Activated naive CD4-positive, alpha-beta T cell treated with Interleukin-2 at 50 U/mL for 16 hours (primary cell): Measurements from ENCODE around the gene ACSF2.
"Not testable (repeated sequence)": the region's sequence is repeated elsewhere in the genome, so short reads cannot be mapped to it uniquely, and the experiment has no call there.

Experiments
- DNase-seq: peaks from one replicate; pipeline ENCODE4 v3.0.0-alpha.2; 2020

ACSF2 gene

DNA sequence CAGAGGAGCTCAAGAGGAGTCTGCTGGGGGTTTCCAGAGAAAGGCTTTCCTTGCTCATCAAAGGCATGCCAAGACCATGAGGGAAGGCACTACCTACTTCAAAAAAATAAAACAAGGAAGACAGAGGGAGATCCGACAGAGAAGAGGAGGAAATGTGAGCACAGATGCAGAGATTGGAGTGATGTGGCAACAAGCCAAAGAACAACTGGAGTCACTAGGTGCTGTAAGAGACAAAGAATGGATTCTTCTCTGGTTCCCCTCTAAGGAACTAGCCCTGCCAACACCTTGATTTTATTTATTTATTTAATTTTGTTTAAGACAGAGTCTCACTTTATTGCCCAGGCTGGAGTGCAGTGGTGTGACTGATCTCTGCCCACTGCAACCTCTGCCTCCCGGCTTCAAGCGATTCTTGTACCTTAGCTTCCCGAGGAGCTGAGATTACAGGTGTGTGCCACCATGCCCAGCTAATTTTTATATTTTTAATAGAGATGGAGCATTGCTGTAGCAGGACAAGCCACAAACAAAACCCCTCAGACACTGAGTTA, 13.8 kb upstream of the ACSF2 start:
- no peak for DNase-seq

DNA sequence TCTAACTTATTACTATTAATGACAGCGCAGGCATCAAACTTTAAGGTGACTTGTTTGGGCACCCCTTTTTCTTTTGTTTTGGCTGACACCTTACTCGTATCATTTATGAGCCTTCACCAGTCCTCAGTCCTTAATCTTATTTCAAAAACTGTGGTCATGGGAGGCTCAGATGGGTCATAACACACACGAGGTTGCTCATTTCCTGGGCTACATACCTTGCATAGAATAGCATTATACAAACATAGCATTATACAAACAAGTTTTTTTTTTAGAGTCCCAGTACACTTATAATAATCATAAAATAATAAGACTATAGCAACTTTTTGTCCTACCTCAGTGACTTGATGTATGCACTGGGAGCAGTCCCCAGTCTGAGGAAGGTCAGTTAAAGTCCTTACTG, 11.2 kb upstream of the ACSF2 start:
- no peak for DNase-seq

DNA sequence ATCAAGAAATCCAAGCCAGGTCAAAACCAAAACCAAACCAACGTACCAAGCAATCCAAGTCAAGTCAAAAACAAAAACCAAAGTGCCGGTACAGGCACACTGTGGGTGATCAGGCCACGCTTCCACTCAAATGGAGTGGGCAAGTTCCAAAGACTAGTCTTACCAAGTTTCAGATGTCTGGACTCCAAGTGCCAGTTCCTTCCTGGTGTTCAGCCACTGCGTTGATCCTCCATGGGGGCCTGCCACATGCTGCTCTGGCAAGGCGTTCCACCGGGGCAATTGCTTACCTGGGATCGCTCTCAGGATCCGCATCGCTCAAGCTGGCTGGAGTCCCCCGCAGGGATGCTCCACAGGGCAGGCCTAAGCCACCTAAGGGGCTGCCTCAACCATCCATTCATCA, 6.4 kb upstream of the ACSF2 start:
- DNase-seq: not testable (repeated sequence)

DNA sequence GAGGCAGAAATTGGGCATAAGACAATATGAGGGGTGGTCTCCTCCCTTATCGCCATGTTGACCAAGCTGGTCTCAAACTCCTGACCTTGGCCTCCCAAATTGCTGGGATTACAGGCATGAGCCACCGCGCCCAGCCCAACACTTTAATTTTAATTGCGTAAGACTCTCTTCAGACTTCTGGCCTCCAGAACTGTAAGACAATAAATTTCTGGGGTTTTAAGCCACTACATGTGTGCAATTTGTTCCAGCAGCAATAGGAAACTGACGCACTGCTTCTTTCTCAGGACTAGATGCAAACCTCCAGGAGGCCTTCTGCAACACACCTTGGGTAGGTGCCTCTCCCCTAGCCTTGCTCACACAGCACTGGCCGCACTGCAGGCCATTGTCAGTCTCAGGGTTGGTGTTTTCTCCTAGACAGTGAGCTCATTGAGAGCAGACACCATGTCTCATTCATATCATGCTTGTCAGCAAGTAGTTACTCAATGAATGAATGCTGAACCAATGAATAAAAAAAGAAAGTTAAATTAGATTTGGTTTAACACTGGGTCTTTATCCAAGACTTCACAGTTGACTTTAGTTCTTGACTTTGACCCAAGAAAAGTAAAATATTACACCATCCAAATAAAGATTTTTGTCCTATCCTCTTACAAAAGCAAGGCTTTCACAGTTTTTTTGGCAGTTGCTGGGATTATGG, 5.5 kb upstream of the ACSF2 start:
- DNase-seq: no peak

DNA sequence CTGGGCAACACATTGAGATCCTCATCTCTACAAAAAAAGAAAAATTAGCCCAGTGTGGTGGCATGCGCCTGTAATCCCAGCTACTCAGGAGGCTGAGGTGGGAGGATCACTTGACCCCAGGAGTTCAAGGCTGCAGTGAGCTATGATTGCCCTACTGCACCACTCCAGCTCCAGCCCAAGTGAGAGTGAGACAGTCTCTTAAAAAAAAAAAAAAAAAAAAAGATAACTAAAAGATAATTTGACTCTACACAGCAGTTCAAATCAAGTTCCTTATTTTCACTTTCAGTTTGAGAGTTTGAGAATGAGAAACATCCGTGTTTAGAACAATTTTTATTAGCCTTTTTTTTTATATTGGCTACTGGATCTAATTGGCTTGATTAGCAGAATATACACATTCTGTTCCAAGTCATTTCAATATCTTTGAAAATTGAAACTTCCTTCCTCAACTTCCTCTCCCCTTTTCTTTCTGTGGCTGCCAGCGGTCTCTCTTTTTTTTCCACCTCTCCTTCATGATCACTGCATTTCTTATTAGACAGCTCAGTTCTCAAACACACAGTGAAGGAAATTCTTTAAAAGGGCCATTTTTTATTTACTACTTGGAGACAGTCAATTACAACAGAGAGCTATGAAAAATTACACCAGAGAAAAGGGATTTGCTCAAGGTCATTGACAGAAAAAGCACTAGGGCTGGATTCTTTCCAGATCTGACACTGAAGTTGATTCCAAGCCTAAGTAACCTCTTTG, 4.5 kb upstream of the ACSF2 start:
- DNase-seq: no peak

- no peak for DNase-seq
Measured at GRCh38 chr17:50422738-50423137, 3.3 kb upstream of the ACSF2 start.

- DNase-seq: no peak
Measured at GRCh38 chr17:50423553-50424159, 2.4 kb upstream of the ACSF2 start.

DNA sequence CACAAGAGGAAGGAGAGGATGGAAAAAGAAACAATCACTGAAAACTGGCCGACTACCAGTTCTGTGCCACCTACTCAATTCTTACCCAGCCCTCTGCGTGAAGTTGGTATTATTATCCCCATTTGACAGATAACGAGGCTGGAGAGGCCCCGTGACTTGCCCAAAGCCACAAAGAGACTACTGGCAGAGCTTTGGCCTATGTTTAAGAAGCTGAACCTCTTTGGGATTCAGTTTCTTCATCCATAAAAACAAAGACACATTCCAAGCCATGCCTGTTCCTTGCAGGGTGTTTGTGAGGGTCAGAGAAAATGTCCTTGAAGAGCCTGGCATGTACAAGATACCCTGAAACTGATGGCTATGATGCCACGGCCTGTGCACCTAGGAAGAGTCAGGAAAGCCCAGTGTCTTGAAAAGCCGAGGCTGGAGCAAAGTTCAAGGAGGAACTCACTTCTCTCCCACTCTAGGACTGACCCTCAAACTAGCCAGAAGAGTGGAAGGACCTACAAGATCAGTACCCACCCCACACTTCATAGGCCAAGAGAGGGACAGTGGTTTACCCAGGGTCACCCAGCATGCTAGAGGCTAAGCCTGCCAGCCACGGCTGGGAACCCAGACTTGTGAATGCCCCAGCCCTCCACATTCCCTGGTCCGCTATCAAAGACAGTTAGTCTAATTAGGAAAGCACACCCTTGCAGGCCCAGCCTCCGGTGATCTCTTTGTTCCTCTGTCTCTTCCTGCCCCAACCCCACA, 1.6 kb upstream of the ACSF2 start:
- no peak for DNase-seq

DNA sequence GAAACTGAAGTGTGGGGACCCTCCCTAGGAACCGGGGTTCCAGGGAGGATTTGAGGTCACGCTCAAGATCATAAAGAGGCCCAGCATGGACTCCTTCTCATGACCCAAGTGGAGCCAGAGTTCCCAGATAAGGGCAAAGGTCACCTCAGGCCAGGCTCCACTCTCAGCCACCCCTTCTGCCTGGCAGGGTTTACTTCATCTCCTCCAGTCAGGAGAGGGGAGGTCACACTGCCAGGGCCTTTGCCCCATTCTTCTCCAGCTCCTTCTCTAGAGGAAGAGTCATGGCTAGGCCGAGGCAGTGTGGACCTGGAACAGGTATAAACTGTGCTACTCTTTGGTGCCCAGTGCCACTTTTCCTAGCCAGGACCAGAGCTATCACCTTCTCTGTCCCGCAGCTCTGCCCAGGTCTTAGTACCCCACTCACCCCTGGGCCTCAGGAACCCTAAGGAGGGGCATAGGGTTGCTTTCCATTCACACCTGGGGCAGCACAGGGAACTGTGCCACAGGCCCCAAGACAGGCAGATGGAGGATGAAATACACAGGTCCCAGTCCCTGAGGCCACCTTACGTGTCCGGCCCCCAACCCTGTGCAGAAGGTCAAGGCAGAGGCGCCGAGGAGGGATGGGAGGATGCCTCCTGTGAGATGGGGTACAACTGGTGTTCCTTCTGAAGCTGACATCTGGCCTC, 879 bp upstream of the ACSF2 start:
- DNase-seq: no peak

GRCh38 chr17:50426472-50426782, 409 bp downstream of the ACSF2 start:
- DNase-seq: no peak

DNA sequence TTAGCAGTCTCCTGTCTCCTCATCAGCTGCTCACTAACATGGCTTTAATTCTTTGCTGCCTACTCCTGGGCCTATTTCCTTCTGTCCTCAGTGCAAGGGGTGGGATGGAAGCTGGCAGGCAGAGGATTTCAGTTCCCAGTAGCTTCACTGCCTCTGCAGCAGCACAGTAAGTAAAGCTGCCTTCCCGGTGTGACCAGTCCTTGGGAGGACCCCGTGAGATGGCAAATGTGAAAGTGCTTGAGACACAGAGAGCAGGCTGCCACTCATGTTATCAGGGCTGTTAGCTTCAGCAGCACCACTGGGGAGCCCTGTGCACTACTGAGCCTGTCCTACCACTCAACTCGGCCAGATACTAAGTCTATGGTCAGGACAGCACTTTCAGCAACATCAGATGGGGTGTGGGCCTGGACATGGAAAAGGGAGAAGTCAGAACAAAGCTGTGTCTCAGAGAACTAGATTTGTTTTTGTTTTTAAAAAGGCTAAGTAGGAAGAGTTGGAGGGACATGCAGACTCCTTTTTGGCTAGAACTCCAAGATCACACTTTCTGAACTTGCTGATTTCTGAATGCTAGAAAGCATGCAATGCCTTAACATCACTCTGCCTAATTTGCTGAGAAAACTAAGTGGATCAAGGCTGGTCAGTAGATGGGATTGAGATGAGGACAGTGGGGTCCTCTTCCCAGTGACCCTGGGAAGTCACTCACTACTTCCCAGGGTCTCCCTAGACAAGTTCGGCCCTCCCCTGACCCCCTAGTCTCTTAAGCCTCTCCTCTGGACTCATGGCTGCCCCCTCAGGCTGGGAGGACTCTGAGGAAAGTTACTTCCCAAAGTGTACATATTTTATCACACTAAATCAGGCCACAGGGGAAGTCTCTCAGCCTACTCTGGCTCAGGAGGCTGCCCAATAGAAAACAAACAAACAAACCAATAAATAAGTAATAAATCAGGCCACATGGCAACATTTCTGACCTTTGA, 1.1 kb downstream of the ACSF2 start:
- peak; percentile 27 for DNase-seq

- not testable (repeated sequence) for DNase-seq
Measured at GRCh38 chr17:50428126-50428525, 2.1 kb downstream of the ACSF2 start.

GRCh38 chr17:50428831-50429424, 2.9 kb downstream of the ACSF2 start:
- DNase-seq: no peak

- DNase-seq: no peak
Measured at GRCh38 chr17:50429793-50430192, 3.8 kb downstream of the ACSF2 start.

DNA sequence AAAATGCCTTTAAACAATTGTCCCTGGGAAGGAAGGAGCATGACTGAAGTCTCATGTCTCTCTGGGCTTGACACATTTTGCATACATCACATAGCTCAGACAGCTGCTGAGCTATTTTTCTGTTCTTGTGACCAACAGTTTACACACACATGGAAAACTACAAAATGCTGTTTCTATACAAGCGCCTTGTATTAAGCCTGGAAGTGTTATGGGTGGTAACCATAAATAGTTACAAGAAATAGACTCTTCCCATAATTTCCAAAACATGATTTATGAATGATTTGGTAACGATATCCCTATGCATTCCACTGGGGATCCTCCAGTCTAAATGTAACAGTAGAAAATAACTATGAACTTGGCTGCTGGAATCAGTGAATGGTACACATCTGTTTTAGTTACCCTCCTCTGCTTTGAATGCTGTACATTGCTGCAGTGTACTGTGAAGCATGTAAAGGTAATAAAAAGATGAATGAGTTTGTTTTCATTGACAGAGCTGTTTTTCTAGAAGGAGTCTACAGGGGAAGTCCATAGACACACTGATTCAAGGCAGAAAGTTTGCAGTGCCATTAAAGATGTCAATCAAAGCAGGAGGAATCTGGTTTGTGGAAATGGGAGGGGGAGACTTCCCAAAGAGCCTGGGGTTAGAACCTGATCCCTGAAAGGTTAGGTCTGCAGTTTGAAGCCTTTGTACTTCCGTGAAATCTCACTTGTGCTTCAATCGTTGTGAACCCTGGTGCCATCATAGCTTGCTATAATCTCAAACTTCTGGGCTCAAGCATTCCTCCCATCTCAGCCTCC, 5.0 kb downstream of the ACSF2 start:
- no peak for DNase-seq

DNA sequence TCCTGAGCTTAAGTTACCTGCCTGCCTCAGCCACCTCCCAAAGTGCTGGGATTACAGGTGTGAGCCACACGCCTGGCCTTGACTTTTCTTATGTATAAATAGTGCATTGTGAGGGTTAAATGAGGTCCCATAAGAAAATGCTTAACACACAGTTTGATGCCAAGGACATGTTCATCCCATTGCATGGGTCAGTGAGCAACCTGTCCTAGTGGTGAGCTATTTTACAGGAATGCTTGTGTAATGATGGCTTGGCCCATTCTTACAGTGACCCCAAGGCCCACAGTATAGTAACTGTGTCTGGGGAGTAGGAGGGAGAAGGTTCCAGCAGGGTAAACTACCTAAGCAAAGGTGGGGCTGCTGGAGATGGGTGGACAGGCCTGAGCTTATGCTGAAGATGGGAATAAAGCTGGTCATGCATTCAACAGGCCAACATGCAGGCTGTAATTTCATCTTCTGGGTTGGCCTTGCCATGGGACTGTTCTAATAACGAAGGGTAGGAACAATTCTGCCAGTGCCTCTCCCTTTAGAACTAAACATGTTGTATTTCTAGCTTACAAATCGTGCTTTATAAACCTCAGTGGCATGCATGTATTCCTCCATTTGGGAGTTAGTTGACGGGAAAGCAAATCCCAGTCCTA, 6.2 kb downstream of the ACSF2 start:
- no peak for DNase-seq

- DNase-seq: no peak
Measured at GRCh38 chr17:50437409-50437808, 11.4 kb downstream of the ACSF2 start.

DNA sequence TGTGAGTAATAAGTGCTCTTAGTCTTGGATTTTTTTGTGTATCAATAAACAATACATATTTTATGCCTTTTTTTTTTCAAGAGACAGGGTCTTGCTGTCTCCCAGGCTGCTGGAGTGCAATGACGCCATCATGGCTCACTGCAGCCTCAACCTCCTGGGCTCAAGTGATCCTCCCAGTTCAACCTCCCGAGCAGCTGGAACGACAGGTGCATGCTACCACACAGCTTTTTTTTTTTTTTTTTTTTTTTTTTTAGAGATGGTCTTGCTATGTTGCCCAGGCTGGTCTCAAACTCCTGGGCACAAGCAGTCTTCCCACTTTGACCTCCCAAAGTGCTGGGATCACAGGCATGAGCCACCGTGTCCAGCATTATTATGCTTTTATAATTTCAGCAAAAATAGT, 13.0 kb downstream of the ACSF2 start:
- DNase-seq: no peak

DNA sequence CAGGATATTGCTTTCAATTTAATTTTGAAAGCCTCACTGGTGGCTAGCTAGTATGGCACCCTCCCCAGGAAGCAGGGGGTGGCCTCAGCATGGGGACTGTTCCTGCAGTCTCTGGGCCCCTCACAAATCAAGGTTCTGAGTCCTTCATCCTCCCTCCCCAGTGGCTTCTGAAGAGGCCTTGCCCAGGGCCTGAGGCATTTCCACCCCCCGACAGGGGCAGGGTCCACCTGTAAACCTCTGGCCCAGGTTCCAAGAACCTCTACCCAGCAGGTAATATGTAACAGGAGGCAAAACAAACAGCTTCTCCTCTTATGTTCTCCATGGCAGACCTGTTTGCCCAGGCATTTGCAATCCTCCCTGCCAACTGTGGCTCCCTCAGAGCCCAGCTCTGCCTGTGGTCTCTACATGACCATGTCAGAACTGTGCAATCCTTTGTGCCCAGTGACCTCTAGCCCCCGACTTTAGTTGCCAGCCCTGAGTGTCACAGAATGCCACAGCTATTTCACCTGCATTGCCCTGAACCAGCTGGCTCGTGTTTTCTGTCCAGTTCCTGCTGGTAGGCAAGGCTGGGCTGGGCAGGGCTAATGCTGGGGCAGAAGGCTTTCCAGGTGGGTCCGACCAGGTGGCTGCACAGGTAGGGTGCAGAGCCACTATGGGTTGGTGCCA, 14.3 kb downstream of the ACSF2 start:
- DNase-seq: no peak
